ENCODE measurements around the gene CDC14A.
"Not testable (repeated sequence)": the region's sequence is repeated elsewhere in the genome, so short reads cannot be mapped to it uniquely, and the experiment has no call there.

GRCh38 chr1:100339735-100340134, 12.6 kb upstream of the CDC14A start:
- TF ChIP-seq CTCF (IDR thresholded peaks at IDR 0.05; ENCODE audit: low read depth, low read length, poor library complexity, severe bottlenecking); EZH2phosphoT487 (IDR thresholded peaks at IDR 0.05; ENCODE audit: borderline replicate concordance, low read length): not testable (repeated sequence)

Measured in DOHH2 (cell line).